Astrocyte (in vitro differentiated cells and primary cell): ENCODE results near the gene SPATC1L.

Source experiments
- CTCF ChIP-seq: IDR thresholded peaks from 2 replicates; pipeline ENCODE4 v1.5.1; 2011; ENCODE audit warnings: low read depth, mild to moderate bottlenecking, inconsistent platforms, low read length, moderate library complexity; ENCODE audit not compliant: insufficient read depth
- EZH2 ChIP-seq: IDR thresholded peaks from 2 replicates; pipeline ENCODE4 v1.6.1; 2012; ENCODE audit warnings: mild to moderate bottlenecking, low read length, inconsistent platforms; ENCODE audit not compliant: insufficient read depth

- TF ChIP-seq CTCF (no peak), EZH2 (no peak)
Observed at GRCh38 chr21:46165098-46165497, 19.2 kb downstream of the SPATC1L start.
